ENCODE measurements around the gene ZFR. TPM values are rescaled to one million over a fixed set of nuclear protein-coding genes. Genes with fewer than 3 reads are reported as not detected.
"Not testable (repeated sequence)": the region's sequence is repeated elsewhere in the genome, so short reads cannot be mapped to it uniquely, and the experiment has no call there.

The ZFR gene
- total RNA-seq, 1 donor: 122 TPM

DNA sequence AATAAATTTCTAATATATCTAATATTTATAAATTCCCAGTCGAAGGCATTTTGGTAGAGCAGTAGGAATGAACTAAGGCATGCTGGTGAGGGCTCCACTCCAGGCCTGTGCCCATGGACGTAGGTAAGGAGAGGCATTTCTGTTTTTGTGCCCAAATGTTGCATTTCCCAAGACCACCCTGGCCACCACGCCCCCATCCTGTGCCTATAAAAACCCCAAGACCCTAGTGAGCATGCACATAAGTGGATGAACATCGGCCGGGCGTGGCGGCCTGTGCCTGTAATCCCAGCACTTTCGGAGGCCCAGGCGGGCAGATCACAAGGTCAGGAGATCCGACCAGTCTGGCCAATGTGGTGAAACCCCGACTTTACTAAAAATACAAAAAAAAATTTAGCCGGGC is 121.7 kb downstream of the ZFR start:
- no peak for DNase-seq (ENCODE audit: low read depth)
- TF ChIP-seq, protein P1, sequence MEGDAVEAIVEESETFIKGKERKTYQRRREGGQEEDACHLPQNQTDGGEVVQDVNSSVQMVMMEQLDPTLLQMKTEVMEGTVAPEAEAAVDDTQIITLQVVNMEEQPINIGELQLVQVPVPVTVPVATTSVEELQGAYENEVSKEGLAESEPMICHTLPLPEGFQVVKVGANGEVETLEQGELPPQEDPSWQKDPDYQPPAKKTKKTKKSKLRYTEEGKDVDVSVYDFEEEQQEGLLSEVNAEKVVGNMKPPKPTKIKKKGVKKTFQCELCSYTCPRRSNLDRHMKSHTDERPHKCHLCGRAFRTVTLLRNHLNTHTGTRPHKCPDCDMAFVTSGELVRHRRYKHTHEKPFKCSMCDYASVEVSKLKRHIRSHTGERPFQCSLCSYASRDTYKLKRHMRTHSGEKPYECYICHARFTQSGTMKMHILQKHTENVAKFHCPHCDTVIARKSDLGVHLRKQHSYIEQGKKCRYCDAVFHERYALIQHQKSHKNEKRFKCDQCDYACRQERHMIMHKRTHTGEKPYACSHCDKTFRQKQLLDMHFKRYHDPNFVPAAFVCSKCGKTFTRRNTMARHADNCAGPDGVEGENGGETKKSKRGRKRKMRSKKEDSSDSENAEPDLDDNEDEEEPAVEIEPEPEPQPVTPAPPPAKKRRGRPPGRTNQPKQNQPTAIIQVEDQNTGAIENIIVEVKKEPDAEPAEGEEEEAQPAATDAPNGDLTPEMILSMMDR (IDR thresholded peaks at IDR 0.05; ENCODE audit: insufficient read depth, low read depth, low read length): no peak
- H3K4me3 ChIP-seq (ENCODE audit: low read depth, low read length): no peak overlapping the region

DNA sequence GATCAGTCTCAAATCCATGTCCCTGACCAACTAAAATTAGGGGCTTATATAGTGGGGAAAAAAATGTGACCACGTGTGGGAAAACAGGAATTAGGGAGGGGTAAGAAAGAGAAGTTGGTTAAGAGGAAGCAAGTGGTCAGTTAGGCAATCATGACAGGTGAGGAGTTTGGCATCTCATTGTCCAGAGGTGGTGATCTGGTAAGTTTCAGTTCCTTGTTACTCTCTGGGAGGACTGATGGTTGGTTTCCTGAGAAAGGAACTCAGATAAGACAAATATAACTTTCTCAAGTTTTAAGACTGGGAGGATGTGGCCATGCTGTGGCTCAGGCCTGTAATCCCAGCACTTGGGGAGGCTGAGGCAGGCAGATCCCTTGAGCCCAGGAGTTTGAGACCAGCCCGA is 122.8 kb downstream of the ZFR start:
- H3K4me3 ChIP-seq (ENCODE audit: low read depth, low read length); DNase-seq (ENCODE audit: low read depth): not testable (repeated sequence)

DNA sequence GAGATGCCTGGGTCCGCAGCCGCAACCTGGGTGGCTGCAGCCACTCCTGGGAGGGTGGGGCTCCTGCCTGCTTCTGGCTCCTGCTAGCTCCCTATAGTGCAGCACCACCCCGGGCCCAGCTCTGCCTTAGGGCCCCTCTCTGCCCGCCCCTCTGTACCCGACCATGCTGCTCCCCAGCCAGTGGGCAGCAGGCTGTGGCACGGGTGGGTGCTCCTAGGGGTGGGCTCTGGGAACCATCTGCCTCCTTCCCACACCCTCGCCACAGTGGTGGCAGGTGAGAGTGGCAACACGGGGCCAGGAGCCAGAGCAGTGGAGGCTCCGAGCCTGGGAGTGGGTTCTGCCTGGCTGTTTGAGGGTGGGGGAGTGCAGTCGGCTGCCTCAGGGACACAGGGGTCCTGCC is 124.0 kb downstream of the ZFR start:
- TF ChIP-seq, protein P1 (IDR thresholded peaks at IDR 0.05; ENCODE audit: insufficient read depth, low read depth, low read length): no peak
- no peak overlapping the region for H3K4me3 ChIP-seq (ENCODE audit: low read depth, low read length)

DNA sequence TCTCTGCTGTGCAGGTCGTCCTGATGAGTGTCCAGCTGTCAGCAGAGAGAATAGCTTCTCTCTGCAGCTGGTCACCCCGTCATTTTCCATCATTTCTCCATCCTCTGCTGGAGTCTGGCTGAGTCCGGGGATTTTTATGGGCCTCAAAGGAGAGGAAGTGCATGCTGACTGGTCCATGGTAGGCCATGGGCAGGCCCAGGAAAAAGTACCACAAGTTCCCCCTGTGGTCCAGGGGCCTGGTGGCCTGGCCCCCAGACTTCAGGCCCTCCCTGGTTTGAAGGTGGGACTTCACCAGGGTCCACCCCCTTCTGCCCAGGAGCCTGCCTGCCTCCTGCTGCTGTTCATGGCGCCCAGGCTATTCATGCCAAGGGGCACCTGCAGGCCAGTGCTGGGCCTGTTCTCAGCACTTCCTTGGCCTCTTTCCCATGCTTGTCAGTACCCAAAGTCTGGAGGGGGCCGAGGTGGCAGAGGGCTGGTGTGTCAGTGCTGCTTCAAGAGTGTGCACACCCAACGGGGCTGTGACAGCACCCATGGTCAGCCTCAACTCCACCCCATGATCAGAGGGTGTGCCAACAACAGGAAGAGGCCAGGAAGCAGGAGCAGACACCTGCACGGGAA is 124.5 kb downstream of the ZFR start:
- TF ChIP-seq, protein P1 (IDR thresholded peaks at IDR 0.05; ENCODE audit: insufficient read depth, low read depth, low read length): no peak
- DNase-seq (ENCODE audit: low read depth): no peak
- H3K4me3 ChIP-seq (ENCODE audit: low read depth, low read length): no peak overlapping the region

More for the DNA sequence above, 124.0 kb downstream of the ZFR start:
- DNase-seq (ENCODE audit: low read depth): no peak

DNA sequence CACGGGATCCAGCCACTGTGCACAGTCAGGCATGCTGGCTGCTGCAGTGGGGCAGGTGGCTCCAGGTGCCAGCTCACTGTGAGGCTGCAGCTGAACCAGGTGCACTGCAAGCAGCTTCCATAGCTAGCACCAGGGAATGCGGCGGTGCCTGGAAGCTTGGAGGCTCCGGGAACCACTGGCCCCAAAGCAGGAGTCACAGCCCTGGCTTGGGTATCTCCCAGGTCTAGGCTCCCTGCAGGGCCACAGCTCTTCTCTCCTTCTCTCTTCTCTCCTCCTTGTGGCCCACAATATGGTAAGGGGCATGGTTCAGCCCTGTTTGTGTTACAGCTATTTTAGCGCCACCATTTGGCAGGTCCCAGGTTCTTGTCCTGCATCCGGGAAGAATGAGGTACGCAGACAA is 125.1 kb downstream of the ZFR start:
- no peak for DNase-seq (ENCODE audit: low read depth)
- H3K4me3 ChIP-seq (ENCODE audit: low read depth, low read length): no peak overlapping the region
- TF ChIP-seq, protein P1 (IDR thresholded peaks at IDR 0.05; ENCODE audit: insufficient read depth, low read depth, low read length): no peak

DNA sequence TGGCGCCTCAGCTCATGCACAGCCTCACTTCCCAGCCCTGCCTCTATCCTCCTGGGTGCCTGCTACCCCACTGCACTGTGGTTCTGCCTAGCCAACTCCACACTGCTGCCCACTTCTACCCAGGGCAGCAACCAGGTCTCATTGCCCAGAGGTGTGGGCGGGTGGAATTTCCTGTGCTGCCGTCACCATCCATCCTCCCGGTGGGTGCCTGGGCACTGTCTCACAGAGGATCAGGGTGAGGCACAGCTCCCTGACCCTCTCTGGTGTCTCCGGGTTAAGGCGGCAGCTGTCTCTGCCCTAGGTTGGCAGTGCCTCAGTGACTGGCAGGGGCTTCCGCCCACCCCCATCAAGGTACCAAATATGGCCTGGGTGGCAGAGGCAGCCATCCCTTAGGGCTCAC is 127.5 kb downstream of the ZFR start:
- DNase-seq (ENCODE audit: low read depth): no peak
- no peak overlapping the region for H3K4me3 ChIP-seq (ENCODE audit: low read depth, low read length)
- TF ChIP-seq, protein P1 (IDR thresholded peaks at IDR 0.05; ENCODE audit: insufficient read depth, low read depth, low read length): no peak

DNA sequence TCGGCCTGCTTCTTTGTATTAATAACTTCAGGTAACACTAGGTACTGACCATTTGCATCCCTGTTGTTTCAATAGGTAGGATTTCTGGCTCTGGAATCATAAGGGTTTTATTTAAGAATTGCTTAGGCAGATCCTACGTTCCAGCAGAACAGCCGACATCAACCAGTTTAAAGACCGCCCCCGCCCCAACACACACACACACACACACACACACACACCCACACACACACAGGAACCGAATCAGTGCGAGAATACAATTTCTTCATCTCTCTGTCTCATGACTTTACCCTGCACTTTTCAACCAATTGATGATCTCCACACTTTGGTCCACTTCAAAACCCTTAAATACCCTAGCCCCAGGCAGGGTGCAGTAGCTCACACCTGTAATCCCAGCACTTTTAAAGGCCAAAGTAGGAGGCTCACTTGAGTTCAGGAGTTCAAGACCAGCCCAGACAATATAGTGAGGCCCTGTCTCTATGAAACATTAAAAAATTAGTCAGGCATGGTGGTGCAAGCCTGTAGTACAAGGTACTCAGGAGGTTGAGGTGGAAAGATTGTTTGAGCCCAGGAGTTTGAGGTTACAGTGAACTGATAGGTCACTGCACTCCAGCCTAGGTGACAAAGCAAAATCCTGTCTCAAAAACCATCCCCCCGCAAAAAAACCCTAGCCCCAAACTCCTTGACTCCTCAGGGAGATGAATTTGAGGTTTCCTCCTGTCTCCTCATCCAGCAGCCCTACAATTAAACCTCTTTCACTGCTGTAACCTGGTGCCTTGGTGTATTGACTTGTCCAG is 129.1 kb downstream of the ZFR start:
- no peak for DNase-seq (ENCODE audit: low read depth)
- TF ChIP-seq, protein P1 (IDR thresholded peaks at IDR 0.05; ENCODE audit: insufficient read depth, low read depth, low read length): no peak
- H3K4me3 ChIP-seq (ENCODE audit: low read depth, low read length): no peak overlapping the region
